ENCODE results near the gene AK9. TPM values are rescaled to one million over a fixed set of nuclear protein-coding genes. Genes with fewer than 3 reads are reported as not detected.

AK9 gene
- total RNA-seq, 1 experiment from 2014 or later = 2.3 TPM

- intact Hi-C loops (cut with micrococcal nuclease; ENCODE audit: unreplicated experiment) (no loop called here), in situ Hi-C loops (cut with HindIII; ENCODE audit: low pct_unique_long_range_greater_than_20kb, low sequenced_read_pairs) (no loop called here)
- no peaks in the 10 kb centered on the region for H3K4me1 ChIP-seq (ENCODE audit: control insufficient read depth, insufficient read depth, low read length)
- no peak overlapping the region for H3K27ac ChIP-seq (ENCODE audit: low read length)
- H3K9me3 ChIP-seq (ENCODE audit: control insufficient read depth, insufficient read depth, low read depth, low read length) = no peaks in the 10 kb centered on the region
- no peak for ATAC-seq
- ChIA-PET POLR2A (interaction anchor here (0.6 kb wide), 1 partner anchor 1376 kb away, joined by 3 read pairs; no protein-coding TSS in a partner anchor), CTCF (no interaction called here)
- DNase-seq (ENCODE audit: low read depth, low spot score) = no peak
- TF ChIP-seq POLR2AphosphoS5 (IDR thresholded peaks at IDR 0.05; ENCODE audit: low read depth, low read length) (no peak), CTCF (IDR thresholded peaks at IDR 0.05) (no peak), SIN3A (IDR thresholded peaks at IDR 0.05; ENCODE audit: borderline replicate concordance, insufficient read depth, low read depth, low read length) (no peak), TCF7L2 (IDR thresholded peaks at IDR 0.05; ENCODE audit: low read depth, low read length) (no peak), REST (IDR thresholded peaks at IDR 0.05; ENCODE audit: insufficient read depth in 1 of 2, low read depth in 2 of 2, low read length in 1 of 2) (no peak)
- no TSS peak for BruUV-seq (replicated peaks)
- peaks cover 18% of the 10 kb centered on the region for H3K27me3 ChIP-seq (ENCODE audit: control insufficient read depth, insufficient read depth, low read length)
- H3K4me3 ChIP-seq (ENCODE audit: low read depth in 2 of 2, low read length in 2 of 2) = no peak overlapping the region
- no peaks in the 10 kb centered on the region for H3K36me3 ChIP-seq (ENCODE audit: control insufficient read depth, insufficient read depth, low read length)
Measured at GRCh38 chr6:109498936-109499335, 192.1 kb downstream of the AK9 start.

- no peak for DNase-seq (ENCODE audit: low read depth, low spot score)
Measured at GRCh38 chr6:109498052-109498451, 192.9 kb downstream of the AK9 start.

More at GRCh38 chr6:109498052-109498451, 192.9 kb downstream of the AK9 start:
- intact Hi-C loops (cut with micrococcal nuclease; ENCODE audit: unreplicated experiment) = no loop called here
- H3K27me3 ChIP-seq (ENCODE audit: control insufficient read depth, insufficient read depth, low read length) = peaks cover 24% of the 10 kb centered on the region
- no TSS peak for BruUV-seq (replicated peaks)
- no peaks in the 10 kb centered on the region for H3K36me3 ChIP-seq (ENCODE audit: control insufficient read depth, insufficient read depth, low read length)
- H3K9me3 ChIP-seq (ENCODE audit: control insufficient read depth, insufficient read depth, low read depth, low read length) = no peaks in the 10 kb centered on the region
- ATAC-seq = no peak
- in situ Hi-C loops (cut with HindIII; ENCODE audit: low pct_unique_long_range_greater_than_20kb, low sequenced_read_pairs) = no loop called here
- TF ChIP-seq CTCF (IDR thresholded peaks at IDR 0.05) (0 out of 2 replicates have a peak, but pooled peaks have one; percentile 3), REST (IDR thresholded peaks at IDR 0.05; ENCODE audit: insufficient read depth in 1 of 2, low read depth in 2 of 2, low read length in 1 of 2) (no peak), POLR2AphosphoS5 (IDR thresholded peaks at IDR 0.05; ENCODE audit: low read depth, low read length) (no peak)
- ChIA-PET CTCF (no interaction called here), POLR2A (no interaction called here)
- no peak overlapping the region for H3K27ac ChIP-seq (ENCODE audit: low read length)
- no peaks in the 10 kb centered on the region for H3K4me1 ChIP-seq (ENCODE audit: control insufficient read depth, insufficient read depth, low read length)
- no peak overlapping the region for H3K4me3 ChIP-seq (ENCODE audit: low read depth in 2 of 2, low read length in 2 of 2)
